GM19328 (cell line): ENCODE data around the gene POC1B.

Experiments used
- ATAC-seq: cut with Tn5 transposase; IDR thresholded peaks from one replicate; pipeline ENCODE4 v1.9.1; 2021; ENCODE audit warnings: mild to moderate bottlenecking, moderate library complexity; ENCODE audit not compliant: unreplicated experiment

POC1B gene

DNA sequence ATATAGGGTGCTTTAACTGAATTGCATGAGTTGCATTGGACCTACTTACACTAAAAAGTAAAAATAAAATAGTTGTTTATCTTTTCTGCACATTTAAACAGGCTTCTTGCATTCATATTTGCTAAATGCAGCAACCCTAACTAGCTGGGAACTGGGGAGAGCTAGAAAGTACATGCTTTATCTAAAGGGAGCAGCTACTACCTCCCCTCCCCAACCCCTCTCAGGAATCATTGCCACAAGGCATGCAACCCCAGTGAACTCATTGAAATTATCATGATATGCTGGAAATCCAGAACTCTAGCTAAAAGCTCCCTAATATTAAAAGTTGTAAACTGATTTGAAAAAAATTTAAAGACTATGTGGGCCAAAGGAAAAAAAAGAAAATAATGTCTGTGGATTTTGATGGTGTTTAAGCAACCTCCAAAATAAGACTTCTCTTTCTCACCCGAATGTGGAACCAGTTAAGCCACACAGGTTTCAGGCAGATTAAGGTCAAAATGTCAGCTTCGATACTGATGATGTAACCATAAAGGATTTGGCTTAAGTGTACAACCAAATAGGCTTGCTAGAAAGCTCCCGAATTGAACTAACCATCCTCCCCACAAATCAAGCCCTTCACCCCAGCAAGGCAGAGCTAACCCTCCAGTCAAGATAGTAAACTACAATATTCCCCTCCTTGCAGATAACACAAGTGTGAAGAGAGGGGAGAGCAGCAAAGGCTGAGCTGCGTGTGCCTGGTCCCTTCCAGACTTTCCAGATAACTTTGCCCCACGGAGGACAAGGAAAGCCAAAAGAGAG, 13.8 kb upstream of the POC1B start:
- ATAC-seq: no peak

DNA sequence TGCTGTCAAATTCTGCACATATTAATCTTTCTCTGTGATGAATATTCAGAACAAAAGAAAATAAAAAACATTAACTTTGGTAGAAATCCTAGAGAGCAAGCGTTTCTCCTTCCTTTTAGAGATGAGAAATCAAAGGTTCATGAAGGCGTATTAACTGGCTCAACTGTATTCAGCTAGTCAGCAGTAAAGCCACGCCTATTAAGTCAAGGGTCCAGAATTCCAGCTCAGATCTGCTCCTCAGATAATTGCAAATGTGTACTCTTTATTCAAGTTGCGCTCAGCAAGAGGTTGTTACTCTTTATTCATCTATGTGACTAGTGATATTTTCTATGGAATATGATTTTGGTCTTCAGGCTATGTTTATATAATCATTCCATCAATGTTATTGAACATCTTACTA, 13.1 kb upstream of the POC1B start:
- ATAC-seq: no peak

DNA sequence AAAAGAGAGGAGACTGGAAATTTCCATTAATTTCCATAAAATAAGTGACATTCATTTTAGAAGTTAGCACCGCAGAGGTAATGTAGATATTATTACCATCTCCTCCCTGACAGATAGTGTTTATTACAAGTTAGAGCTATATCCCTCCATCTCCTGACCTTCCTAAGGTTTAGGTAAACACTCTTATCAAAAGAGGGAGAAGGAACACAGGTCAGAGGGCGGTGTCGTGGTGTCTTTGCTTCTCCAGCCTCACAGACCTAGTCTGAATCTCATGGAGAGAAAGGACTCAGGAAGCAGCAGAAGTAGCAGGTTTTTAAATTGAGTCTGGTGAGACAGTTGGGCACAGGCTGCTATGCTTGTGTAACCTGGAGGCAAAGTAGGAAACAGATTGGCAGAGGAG, 11.5 kb upstream of the POC1B start:
- no peak for ATAC-seq

DNA sequence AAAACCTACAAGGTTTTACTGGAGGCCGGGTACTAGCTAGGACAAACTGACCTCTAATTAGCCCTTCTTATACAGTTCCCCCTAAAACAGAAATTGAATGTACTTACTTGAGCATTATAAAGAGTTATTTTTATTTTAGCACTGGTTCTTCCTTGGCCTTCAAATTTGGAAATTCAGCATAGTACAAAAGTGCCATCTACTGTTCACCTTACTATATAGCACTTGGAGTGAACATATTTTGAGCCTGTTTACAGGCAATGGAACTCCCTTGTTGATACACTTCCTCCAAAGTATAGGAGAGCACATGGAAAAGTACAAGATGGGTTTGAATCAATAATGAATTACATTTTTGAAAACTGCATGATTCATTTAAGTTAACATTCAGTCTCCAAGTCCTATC, 3.9 kb upstream of the POC1B start:
- ATAC-seq: no peak

DNA sequence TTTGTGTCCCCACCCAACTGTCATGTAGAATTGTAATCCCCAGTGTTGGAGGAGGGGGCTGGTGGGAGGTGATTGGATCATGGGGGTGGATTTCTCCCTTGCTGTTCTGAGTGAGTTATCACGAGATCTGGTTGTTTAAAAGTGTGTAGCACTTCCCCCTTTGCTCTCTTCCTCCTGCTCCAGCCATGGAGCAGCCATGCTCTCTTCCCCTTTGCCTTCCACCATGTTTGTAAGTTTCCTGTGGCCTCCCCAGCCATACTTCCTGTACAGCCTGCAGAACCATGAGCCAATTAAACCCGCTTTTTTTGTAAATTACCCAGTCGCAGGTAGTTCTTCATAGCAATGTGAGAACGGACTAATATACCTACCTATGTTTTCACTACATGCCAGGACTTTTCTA, 2.6 kb upstream of the POC1B start:
- ATAC-seq: no peak

DNA sequence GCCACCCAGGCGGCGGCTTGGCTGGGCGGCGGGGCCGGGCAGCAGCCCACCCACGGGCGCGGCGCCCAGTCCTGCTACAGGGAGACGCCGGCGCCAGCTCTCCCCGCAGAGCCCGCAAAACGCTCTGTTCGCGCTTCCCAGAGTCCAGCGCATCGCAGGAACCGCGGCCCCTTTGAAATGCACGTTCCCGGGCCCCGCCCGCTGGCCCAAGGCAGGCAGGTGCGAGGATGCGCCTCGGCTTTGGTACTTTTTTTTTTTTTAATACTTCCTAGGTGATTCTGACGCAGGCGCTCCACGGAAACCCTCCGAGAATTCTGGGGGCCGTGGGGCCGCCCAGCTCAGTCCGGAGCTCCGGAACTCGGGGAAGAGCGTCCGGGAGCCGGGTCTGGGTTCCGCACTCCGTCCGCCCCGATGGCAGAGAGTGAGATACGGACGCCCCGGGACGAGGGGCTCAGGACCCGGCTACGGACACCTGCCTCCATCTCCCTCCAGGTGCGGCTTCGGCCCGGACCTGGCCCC, 483 bp downstream of the POC1B start:
- ATAC-seq: peak; percentile 23

DNA sequence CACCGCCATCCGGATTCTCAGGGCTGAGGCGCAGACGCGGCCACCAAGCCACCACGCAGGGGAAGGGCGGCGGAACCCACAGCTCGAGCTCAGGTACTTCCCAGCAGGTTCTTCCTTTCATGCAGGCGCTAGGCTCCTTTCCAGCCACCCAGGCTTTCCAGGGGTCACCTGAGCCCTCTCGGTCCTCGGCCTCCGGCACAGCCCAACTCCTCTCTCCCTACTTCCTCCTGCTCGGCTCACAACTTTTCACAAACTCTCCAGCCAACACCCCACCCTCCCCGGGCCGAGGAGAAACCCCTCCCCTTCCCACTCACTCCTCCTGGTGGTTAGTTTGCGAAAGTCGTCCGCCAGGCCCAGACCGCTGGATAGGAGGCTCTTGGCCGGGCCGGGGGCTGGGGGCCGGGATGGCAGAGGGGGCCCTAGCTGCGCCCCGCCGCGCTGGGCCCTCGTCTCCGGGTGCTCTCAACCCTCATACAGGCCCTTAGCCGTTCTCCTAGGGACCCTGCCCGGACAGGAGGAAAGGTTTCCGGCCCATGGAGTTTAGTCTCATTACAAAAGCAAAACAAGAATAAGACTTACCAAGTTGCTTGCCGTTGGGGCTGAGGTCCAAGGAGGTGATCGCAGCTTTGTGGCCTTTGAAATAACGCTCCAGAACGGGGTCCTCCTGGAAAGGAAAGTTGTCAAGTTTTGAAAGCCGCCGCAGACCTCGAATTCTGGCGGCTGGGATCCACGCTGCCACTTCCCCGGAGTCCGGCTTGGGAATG, 1.1 kb downstream of the POC1B start, which contains the start of gene GALNT4:
Gene GALNT4 (minus strand): TSS at position 256 of the 764 bp plus-strand sequence. CDS start 247 bp downstream, at position 9.
- ATAC-seq: peak; percentile 65

DNA sequence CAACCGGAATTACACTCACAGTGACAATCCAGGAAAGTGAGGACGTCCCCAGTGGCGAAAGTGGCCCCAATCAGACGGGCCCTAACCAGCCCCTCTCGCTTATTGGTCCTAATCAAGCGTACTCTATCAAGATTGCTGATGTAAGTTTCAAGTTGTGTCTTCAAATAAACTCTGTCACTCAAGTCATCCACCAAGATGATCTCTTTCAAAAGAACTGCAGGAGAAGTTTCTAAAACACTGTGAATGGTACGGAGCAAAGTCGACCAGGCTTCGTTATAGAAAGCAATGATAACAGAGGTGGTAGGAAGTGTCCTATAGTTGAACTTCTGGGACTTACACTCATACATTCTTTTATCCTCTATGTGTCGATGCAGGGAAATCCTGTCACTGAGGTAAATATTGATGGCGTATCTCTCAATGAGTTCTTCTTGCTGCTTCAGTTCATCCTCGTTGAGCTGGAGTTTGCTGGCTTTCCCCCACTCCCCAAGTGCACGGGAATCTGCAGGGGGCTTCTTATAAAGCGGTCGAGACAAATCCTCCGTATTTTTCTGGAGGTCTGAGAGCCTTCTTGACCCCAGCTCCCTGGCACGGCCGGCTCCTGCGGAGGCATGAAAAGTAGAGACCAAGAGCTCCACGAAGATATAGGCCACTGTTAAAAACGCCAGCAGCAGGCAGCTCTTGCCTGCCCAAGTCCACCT, 1.9 kb downstream of the POC1B start:
- no peak for ATAC-seq

DNA sequence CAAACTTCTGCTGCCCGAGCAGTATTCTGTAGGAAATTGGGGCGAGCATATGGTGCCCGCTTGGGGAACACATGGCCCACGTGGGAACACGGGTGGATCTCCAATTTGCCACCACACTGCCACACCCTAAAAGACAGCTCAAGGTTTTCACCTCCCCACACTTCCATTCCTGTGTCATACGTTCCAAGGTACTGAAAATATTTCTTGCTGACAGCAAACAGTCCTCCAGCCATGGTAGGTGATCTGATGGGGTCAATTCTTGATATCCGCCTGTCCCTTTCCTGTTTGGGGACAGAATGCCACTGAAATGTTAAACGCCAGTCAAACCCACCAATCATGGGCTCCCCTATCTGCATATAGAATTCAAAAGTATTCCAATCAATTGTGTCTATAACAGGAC, 2.5 kb downstream of the POC1B start:
- no peak for ATAC-seq

DNA sequence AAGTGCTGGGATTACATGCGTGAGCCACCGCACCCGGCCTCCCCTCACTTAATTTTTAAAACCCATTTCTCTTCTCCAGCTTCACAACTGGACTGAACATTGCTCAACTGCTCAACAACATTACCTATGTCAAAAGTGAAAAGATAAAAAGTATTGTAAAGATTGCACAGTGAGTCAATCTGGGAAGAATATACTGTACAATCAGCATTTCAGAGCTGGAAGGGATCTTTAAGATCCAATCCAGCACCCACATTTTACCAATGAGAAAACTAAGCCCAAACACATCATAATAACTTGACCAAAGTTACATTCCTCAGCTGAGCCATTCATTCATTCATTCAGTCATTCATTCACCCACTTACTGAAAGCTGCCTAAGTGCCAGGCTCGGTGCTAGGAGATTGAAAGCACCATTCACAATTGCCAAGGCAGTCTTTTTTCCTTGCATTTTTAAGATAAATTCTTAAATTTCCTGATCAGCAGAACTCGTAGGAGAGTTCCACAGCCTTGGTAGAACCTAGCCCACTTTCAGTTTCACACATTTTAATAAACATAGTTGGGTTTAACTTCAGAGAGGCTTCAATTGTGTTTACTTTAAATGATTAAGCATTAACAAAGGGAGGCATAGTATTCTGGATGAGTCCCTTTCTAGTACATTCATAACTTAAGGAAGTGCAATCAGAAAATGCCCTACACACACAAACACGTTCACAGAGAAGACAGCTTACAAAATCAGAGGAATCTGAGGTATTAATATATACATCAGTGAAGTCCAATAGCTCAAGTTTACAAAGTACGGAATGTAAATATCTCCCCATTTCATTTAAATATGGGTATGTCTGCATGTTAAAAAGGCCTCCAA, 4.3 kb downstream of the POC1B start:
- no peak for ATAC-seq

DNA sequence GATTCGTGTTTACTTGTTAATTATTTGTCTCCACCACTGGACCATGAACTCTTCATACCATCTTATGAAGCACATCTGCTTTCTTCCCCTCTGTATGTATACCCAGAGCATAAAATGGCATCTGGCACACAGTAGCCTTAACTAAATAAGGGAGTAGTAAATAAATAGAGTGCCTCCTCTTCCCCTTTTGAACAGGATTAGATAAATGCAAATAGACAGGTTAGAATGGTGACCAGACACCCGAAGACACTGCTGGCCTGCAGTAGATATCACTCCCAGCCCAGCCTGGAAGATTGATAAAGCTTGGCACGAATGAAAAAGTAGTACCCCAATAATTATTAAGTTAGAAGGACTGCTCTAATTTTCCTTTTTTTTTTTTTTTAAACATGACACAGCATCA, 8.1 kb downstream of the POC1B start:
- no peak for ATAC-seq

DNA sequence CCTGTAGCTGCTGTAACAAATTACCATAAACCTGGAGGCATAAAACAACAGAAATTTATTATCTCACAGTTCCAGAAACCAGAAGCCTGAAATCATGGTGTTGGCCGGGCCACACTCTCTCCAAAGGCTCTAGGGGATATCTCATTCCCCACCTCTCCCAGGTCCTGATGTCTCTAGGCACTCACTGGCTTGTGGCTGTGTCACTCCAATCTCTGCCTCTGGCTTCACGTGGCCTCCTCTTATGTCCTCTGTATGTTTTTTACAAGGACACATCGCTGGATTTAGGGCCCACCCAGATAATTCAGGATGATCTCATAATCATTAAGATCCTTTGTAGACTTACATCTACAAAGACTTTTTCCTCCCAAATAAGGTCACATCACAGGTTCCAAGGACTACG, 9.2 kb downstream of the POC1B start:
- ATAC-seq: no peak

DNA sequence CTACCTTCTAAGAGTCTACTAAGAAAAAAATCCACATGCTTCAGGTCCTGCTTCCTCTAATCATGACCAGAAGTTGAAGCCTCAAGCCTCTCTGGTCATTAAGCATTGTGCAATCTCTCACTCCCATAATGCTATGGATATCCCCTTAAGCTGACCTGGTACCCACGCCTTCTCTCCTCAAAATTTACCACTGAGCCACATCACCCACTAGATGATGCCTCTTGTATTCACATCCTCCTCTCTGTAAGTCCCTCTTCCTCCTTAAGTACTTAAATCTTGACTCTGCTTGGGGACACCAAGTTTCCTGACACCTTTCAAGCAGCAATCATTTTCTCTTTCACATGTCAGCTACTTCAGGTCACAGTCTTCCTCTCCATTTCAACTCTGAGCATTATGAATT, 11.1 kb downstream of the POC1B start:
- peak; percentile 48 for ATAC-seq

DNA sequence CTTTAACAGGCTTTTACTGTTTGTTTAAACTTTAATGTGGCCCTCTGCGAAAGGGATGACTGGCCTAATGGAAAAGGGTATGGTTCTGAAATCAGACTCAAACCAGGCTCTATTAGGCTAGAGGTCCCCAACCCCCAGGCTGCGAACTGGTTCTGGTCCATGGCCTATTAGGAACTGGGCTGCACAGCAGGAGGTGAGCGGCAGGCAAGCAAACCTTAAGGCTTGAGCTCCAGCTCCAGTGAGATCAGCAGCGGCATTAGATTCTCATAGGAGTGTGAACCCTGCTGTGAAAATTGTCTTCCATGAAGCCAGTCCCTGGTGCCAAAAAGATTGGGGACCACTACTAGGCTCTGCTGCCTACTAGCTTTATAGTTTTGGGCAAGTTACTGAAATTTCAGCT, 12.3 kb downstream of the POC1B start:
- no peak for ATAC-seq

DNA sequence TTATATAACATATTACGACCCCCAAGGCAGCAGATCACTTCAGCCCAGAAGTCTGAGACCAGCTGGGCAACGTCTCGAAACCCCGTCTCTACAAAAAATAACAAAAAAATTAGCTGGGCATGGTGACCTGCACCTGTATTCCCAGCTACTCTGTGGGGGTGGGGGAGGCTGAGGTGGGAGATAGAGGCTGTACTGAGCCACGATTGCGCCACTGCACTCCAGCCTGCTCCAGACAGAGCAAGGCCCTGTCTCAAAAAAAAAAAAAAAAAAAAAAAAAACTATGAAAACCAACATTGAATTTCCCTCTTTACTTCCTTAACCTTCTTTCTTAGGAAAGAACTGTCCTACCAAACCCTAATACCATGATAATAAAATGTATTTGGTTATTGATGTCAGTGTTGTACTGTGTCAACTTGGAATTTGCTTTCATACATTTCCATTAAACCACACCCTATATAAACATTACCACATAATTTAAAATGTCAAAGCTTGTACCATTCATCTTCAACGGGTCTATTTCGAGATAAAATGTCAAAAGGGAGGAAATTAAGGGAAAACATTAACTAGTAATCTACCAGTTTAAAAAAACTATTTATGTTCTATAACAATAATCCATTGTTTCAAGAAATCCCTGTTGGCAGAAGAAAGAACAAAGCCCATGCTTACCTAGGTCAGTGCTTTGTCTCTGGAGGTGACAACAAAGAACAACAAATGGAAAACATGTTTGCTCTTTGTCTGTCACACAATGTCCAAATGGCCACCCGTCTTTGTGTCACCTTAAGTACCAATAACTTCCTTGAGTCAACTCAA, 18.6 kb downstream of the POC1B start:
- no peak for ATAC-seq

DNA sequence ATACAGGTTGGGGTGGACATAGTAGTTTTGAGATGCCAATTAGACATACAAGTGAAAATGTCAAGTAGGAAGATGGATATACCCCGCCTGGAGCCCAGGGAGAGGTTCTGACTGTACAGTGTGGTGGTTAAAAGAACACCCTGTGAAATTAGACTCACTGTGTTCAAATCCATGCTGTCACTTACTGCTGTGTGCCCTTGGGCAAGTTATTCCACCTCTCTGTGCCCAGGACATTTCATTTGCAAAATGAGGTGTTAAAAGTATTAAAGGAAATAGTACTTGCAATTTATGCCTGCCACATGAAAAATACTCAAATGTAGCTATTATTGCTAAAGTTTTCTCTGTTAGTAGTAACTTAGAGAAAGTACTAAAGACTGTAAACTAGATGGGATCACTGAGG, 19.8 kb downstream of the POC1B start:
- ATAC-seq: no peak

DNA sequence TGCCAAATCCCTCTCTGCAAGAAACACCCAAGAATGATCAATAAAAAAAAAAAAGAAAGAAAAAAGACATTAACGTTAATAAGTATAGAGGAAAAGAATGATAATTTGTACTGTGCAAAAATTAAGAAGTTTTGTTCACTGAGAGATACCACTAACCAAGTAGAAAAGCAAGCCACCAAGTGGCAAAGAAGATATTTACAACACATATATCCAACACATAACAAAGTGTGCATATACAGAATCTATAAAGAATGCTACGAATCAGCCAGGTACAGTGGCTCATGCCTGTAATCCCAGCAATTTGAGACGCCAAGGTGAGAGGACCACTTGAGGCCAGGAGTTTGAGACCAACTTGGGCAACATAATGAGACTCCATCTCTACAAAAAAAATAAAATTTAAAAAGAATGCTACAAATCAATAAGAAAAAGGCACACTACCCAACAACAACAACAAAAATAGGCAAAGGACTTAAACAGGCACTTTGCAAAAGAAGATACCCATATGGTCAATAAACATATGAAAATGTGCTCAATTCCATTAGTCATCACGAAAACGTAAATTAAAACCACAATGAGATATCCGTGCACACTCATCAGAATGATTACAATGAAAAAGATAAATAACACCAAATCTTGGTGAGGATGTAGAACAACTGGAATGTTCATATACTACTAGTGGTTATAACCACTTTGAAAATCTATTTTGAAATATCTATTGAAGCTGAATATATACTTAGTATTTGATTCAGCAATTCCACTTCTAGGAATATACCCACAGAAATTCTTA, 21.1 kb downstream of the POC1B start:
- ATAC-seq: no peak

DNA sequence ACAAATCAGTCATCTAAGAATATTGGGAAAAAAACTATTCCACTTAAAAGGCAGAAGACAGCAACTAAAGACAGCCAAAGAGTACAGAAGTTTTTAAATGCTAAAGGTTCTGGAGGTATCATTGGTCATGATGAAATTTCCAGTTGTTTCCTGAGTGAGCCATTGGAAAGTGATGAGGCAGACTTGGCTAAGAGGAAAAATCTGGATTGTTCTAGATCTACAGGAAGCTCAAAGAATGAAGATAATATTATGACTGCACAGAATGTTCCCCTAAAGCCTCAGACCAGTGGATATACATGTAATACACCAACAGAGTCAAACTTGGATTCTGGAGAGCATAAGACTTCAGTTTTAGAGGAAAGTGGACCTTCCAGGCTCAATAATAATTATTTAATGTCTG, 24.1 kb downstream of the POC1B start:
- ATAC-seq: no peak

DNA sequence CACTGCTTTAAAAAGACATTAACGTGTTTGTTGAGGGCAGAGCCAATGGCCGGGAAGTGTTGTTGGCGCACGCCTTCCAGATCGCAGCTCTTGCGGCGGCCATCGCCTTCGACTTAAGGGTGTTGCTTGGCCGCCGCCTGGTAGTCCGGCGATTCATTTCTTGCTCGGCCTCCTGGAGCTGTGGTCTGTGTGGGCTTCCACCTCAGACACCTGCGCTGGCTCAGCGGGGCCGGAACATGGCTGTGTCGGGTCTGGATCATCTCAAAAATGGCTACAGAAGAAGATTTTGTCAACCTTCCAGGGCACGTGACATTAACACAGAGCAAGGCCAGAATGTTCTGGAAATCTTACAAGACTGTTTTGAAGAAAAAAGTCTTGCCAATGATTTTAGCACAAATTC, 26.0 kb downstream of the POC1B start:
- ATAC-seq: no peak
